Nephron (organoid): ENCODE results near the gene SLC6A16.

Experiments
- H3K27ac Mint-ChIP-seq, 3 experiments: 2 replicates each; pipeline ENCODE4 v1.8.0; 2020; ENCODE audit warnings: mixed read lengths in 3 of 3, mild to moderate bottlenecking in 2 of 3, moderate library complexity in 1 of 3
- H3K27me3 Mint-ChIP-seq: 2 replicates; pipeline ENCODE4 v1.8.0; 2021; ENCODE audit warnings: low read depth, mild to moderate bottlenecking, moderate library complexity, mixed read lengths
- H3K36me3 Mint-ChIP-seq: 2 replicates; pipeline ENCODE4 v1.8.0; 2020; ENCODE audit warnings: low read depth, mixed read lengths
- H3K4me1 Mint-ChIP-seq: 2 replicates; pipeline ENCODE4 v1.8.0; 2020; ENCODE audit warnings: mixed read lengths
- H3K4me3 Mint-ChIP-seq, 3 experiments: 2 replicates each; pipeline ENCODE4 v1.8.0; 2020; ENCODE audit warnings: mild to moderate bottlenecking in 3 of 3, mixed read lengths in 3 of 3, moderate library complexity in 2 of 3
- H3K9me3 Mint-ChIP-seq: 2 replicates; pipeline ENCODE4 v1.8.0; 2020; ENCODE audit warnings: mixed read lengths
- TF ChIP-seq, protein P1 (sequence below), 3 experiments: fragments of 200-600 bp; sonication (generic); IDR thresholded peaks; one replicate each; pipeline ENCODE4 v1.5.0; 2021; ENCODE audit warnings: antibody characterized with exemption in 3 of 3; ENCODE audit not compliant: unreplicated experiment in 3 of 3

Gene SLC6A16

DNA sequence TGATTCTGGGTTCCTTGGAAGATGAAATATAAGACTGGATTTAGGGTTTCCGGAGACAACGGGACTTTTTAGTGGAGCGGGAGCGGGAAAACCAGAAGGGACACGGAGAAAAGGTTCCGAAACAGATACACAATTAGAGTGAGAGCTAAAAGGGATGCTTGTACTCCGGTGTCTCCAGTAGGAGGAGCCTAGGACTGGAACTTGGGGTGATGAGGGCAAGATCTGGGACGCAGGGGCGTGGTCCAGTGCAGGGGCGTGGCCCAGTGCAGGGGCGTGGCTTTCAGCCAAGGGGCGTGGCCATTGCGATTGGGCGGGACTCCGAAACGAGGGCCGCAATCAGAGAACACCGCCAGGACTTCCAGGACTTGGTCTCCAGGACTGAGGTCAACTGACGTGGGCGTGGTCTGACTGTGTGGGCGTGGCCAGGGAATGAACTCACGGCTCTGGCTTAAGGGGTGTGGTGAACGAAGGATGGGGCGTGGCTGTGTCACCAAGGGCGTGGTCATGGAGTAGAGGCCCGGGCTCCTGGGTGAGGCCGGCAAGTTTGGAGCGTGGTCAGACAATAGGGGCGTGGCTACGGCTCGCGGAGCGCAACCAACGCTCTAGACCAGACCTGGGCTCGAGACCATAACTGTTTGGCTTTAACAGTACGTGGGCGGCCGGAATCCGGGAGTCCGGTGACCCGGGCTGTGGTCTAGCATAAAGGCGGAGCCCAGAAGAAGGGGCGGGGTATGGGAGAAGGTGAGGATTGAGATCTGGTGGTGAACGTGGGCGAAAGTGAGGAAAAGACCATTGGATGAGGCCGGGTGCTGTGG is 38.5 kb upstream of the SLC6A16 start, which contains the start of gene DKKL1:
Gene DKKL1 (plus strand): TSS at position 610 of the 815 bp plus-strand sequence. CDS start 122 bp downstream, at position 732.
- Mint-ChIP-seq H3K27ac (peak within 1 kb of the TSS in 1 of 3 experiments; percentile 64), H3K9me3 (no peaks in the 10 kb centered on the region), H3K4me3 (peak within 1 kb of the TSS in 2 of 3 experiments; percentile 42 to 56), H3K4me1 (peaks cover 6% of the 10 kb centered on the region), H3K36me3 (peaks cover 13% of the 10 kb centered on the region), H3K27me3 (peaks cover 9% of the 10 kb centered on the region)
- TF ChIP-seq, protein P1, sequence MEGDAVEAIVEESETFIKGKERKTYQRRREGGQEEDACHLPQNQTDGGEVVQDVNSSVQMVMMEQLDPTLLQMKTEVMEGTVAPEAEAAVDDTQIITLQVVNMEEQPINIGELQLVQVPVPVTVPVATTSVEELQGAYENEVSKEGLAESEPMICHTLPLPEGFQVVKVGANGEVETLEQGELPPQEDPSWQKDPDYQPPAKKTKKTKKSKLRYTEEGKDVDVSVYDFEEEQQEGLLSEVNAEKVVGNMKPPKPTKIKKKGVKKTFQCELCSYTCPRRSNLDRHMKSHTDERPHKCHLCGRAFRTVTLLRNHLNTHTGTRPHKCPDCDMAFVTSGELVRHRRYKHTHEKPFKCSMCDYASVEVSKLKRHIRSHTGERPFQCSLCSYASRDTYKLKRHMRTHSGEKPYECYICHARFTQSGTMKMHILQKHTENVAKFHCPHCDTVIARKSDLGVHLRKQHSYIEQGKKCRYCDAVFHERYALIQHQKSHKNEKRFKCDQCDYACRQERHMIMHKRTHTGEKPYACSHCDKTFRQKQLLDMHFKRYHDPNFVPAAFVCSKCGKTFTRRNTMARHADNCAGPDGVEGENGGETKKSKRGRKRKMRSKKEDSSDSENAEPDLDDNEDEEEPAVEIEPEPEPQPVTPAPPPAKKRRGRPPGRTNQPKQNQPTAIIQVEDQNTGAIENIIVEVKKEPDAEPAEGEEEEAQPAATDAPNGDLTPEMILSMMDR (IDR thresholded peaks at IDR 0.05; ENCODE audit: unreplicated experiment in 3 of 3), result no peak

DNA sequence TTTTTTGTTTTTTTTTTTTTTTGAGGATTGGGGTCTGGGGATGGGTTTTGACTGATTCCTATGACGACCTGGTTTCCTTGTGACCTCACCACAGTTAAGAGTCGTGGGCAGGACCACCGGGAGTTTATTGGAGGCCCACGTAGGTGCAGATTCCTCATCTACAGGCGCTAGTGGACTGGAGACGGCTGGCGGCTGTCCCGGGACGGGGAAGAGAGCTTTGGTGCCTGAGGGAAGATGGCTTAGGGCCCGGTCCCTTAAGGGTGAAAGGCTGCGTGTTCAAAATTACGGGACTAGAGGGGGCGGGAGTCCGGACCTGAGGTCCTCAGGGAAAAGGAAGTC is 37.9 kb upstream of the SLC6A16 start:
- TF ChIP-seq, protein P1 (IDR thresholded peaks at IDR 0.05; ENCODE audit: unreplicated experiment in 3 of 3), result no peak
- peaks cover 9% of the 10 kb centered on the region for H3K27me3 Mint-ChIP-seq
- H3K4me1 Mint-ChIP-seq, result peaks cover 6% of the 10 kb centered on the region
- no peaks in the 10 kb centered on the region for H3K9me3 Mint-ChIP-seq
- no peak overlapping the region for H3K27ac Mint-ChIP-seq
- peaks cover 17% of the 10 kb centered on the region for H3K36me3 Mint-ChIP-seq
- no peak overlapping the region for H3K4me3 Mint-ChIP-seq

DNA sequence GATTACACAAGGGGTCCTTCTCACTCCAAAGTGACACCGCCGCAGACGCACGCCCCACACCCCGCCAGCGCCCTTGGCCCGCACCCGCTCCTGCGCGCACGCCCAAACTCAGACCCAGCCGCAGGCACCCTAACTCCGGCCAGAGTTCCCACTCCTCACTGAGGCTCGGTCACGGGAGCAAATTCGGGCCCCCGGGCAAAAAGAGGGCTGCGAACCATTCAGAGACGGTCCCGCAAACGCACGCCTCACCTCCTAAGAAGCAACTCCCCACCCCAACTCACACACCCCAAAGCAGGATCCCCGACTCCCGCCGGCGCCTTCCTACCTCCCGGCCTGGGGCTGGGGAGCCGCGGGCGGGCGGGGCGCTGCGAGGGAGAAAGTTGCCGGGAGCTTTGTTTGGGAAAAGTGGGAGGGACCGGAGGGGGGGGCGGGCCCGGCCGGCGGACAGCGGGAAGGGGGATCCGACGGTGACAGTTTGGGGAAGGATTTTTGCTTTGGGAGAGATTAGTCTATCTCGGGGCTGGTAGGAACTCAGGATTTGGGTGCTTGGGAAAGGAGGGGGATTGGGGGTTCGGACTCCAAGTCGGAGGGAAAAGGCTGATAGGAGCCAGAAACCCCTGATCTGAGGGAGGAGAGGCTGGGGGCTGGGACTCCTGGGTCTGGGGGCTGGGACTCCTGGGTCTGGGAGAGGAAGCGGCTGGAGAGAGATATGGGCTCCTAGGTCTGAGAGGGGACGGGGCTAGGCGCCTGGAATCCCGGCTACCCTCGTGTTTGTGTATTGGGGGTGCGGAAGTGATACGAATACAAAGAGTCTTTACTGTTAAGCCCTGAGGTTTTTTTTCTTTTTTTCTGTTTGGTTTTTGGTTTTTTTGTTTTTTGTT is 37.3 kb upstream of the SLC6A16 start, which contains the start of gene TEAD2:
Gene TEAD2 (minus strand): TSS at position 369 of the 881 bp plus-strand sequence. CDS start 2,341 bp downstream, outside the sequence.
- TF ChIP-seq, protein P1 (IDR thresholded peaks at IDR 0.05; ENCODE audit: unreplicated experiment in 3 of 3), result no peak
- H3K4me1 Mint-ChIP-seq, result peaks cover 8% of the 10 kb centered on the region
- H3K36me3 Mint-ChIP-seq, result peaks cover 21% of the 10 kb centered on the region
- peaks cover 9% of the 10 kb centered on the region for H3K27me3 Mint-ChIP-seq
- H3K27ac Mint-ChIP-seq, result no peak within 1 kb of the TSS
- H3K4me3 Mint-ChIP-seq, result no peak within 1 kb of the TSS
- H3K9me3 Mint-ChIP-seq, result no peaks in the 10 kb centered on the region

DNA sequence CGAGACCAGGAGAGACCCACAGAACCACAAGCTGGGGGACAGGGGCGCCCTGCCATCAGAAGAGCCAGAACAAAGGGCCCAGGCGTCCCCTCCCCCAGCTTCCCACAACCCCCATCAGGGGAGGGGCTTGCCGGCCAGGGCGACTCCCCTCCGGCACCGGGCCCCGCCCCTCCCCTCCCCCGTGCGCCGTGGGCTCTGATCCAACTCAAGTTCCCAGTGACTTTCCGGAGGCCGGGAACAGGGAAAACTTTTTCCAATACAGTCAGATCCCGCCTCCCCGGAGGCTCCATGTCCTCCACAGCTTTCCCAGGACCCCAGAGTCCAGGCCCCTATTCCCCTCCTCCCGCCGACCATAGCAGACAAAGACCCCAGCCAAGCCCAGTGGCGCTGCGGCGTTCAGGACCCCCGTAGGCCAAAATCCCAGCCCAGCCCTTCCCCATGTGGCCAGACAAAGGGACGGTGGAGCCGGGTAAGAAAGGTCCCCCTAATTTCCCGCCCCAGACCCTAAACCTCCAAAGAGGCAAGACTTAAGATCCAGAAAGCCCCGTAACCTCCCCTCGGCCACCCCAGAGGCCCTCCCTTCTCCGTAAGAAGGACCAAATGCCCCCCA is 36.6 kb upstream of the SLC6A16 start:
- Mint-ChIP-seq H3K27ac (no peak overlapping the region), H3K4me1 (peaks cover 16% of the 10 kb centered on the region), H3K36me3 (peaks cover 29% of the 10 kb centered on the region), H3K9me3 (no peaks in the 10 kb centered on the region), H3K4me3 (no peak overlapping the region), H3K27me3 (peaks cover 3% of the 10 kb centered on the region)
- TF ChIP-seq, protein P1 (IDR thresholded peaks at IDR 0.05; ENCODE audit: unreplicated experiment in 3 of 3), result no peak

DNA sequence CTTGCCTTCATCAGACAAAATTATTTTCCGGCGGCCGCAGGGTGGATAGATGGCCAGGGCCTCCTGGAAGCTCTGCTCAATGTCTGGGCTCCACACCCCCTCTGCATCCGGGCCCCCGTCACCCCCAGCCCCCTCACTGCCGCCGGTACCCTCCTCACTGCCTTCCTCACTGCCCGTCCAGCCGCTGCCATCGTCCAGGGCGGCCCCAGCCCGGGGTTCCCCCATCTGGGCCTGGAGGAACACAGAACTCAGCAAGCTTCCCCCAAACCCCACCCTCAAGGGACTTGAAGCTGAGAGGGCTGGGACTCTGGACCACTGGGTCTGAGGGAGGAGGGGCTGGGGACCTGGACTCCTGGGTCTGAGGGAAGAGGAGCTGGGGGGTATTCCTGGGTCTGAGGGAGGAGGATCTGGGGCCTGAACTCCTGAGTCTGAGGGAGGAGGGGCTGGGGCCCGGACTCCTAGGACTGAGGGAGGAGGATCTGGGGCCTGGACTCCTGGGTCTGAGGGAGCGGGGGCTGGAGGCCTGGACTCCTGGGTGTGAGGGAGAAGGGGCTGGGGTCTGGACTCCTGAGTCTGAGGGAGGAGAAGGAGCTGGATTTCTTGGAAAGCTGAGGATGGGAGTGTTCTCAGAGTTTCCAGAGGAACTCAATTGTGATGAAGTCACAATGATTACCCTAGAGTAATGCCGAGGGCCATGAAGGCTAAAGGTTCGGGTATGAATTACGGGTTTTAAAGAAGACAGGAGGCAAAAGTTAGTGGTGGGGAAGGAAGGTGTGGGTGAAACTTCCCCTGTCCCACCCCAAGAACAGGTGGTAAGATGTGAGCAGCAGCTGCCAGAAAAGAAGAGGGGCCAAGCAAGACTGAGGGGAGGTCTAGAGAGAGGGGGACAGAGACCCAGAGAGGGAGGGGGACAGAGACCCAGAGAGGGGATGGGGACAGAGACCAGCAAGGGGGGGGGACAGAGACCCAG is 35.1 kb upstream of the SLC6A16 start:
- Mint-ChIP-seq H3K36me3 (peaks cover 43% of the 10 kb centered on the region), H3K27me3 (peaks cover 3% of the 10 kb centered on the region), H3K27ac (peak overlapping the region in 1 of 3 experiments; percentile 65), H3K4me1 (peaks cover 23% of the 10 kb centered on the region), H3K4me3 (peak overlapping the region; percentile 14 to 77 (median 67)), H3K9me3 (no peaks in the 10 kb centered on the region)
- TF ChIP-seq, protein P1 (IDR thresholded peaks at IDR 0.05; ENCODE audit: unreplicated experiment in 3 of 3), result no peak
